WTC11 (cell line): ENCODE results near the gene UTP4. TPM values are rescaled to one million over a fixed set of nuclear protein-coding genes. Genes with fewer than 3 reads are reported as not detected.

Experiments
- ARID4B ChIP-seq: sonication (generic); formaldehyde crosslinking; IDR thresholded peaks from 2 replicates; pipeline ENCODE4 v1.8.0; 2023; ENCODE audit warnings: missing genetic modification reagents, mild to moderate bottlenecking, borderline replicate concordance
- ATF2 ChIP-seq: sonication (generic); formaldehyde crosslinking; IDR thresholded peaks from 2 replicates; pipeline ENCODE4 v1.8.1; 2022; ENCODE audit warnings: low read depth, missing genetic modification reagents, borderline replicate concordance
- FOXK1 ChIP-seq: sonication (generic); formaldehyde crosslinking; IDR thresholded peaks from 2 replicates; pipeline ENCODE4 v1.8.0; 2022; ENCODE audit warnings: mild to moderate bottlenecking, moderate library complexity, missing genetic modification reagents
- HMGA2 ChIP-seq: fragments of 250-450 bp; sonication (Bioruptor Pico); IDR thresholded peaks from 2 replicates; pipeline ENCODE4 v1.4.0; 2021; ENCODE audit warnings: mild to moderate bottlenecking, moderate library complexity
- IRF2 ChIP-seq: sonication (generic); formaldehyde crosslinking; IDR thresholded peaks from 2 replicates; pipeline ENCODE4 v1.8.0; 2022; ENCODE audit warnings: low read depth, missing genetic modification reagents, borderline replicate concordance
- MLX ChIP-seq: sonication (generic); formaldehyde crosslinking; IDR thresholded peaks from 2 replicates; pipeline ENCODE4 v1.8.1; 2023; ENCODE audit warnings: mild to moderate bottlenecking, missing genetic modification reagents, moderate library complexity
- NR3C1 ChIP-seq: sonication (generic); formaldehyde crosslinking; conservative IDR thresholded peaks from 2 replicates; pipeline ENCODE4 v1.8.1; 2023; ENCODE audit warnings: low read depth, mild to moderate bottlenecking, missing genetic modification reagents
- PRDM15 ChIP-seq: sonication (generic); formaldehyde crosslinking; IDR thresholded peaks from 2 replicates; pipeline ENCODE4 v1.8.0; 2022; ENCODE audit warnings: missing genetic modification reagents
- RELA ChIP-seq: sonication (generic); formaldehyde crosslinking; IDR thresholded peaks from 2 replicates; pipeline ENCODE4 v1.8.1; 2022; ENCODE audit warnings: missing genetic modification reagents, mild to moderate bottlenecking, borderline replicate concordance
- SOX15 ChIP-seq: fragments of 250-450 bp; sonication (Bioruptor Pico); IDR thresholded peaks from 2 replicates; pipeline ENCODE4 v1.9.0; 2021; ENCODE audit warnings: mild to moderate bottlenecking
- TEAD4 ChIP-seq: sonication (generic); formaldehyde crosslinking; IDR thresholded peaks from 2 replicates; pipeline ENCODE4 v1.8.0; 2022; ENCODE audit warnings: mild to moderate bottlenecking, missing genetic modification reagents
- ZBTB21 ChIP-seq: sonication (generic); formaldehyde crosslinking; IDR thresholded peaks from 2 replicates; pipeline ENCODE4 v1.8.1; 2023; ENCODE audit warnings: mild to moderate bottlenecking, missing genetic modification reagents, borderline replicate concordance
- ZBTB43 ChIP-seq: sonication (generic); formaldehyde crosslinking; IDR thresholded peaks from 2 replicates; pipeline ENCODE4 v1.8.1; 2023; ENCODE audit warnings: mild to moderate bottlenecking, missing genetic modification reagents
- ZNF219 ChIP-seq: sonication (generic); formaldehyde crosslinking; IDR thresholded peaks from 2 replicates; pipeline ENCODE4 v1.8.0; 2023; ENCODE audit warnings: missing genetic modification reagents, mild to moderate bottlenecking, borderline replicate concordance
- ZNF263 ChIP-seq: sonication (generic); formaldehyde crosslinking; IDR thresholded peaks from 2 replicates; pipeline ENCODE4 v1.8.1; 2022; ENCODE audit warnings: low read depth, mild to moderate bottlenecking, moderate library complexity, missing genetic modification reagents
- total RNA-seq: library from RNA; stranded (reverse); gene quantifications from 3 replicates; pipeline ENCODE4 v1.2.3, GENCODE V29; 2021

The UTP4 gene
- total RNA-seq, 1 experiment from 2014 or later = 85.7 TPM

- TF ChIP-seq ATF2 (CRISPR knock-in tag) (no peak), ZNF263 (CRISPR knock-in tag) (peak; percentile 88), NR3C1 (CRISPR knock-in tag) (no peak), FOXK1 (no peak), HMGA2 (CRISPR knock-in tag) (no peak), RELA (CRISPR knock-in tag) (no peak; the same call in 1 of the 2 replicates), ZNF219 (CRISPR knock-in tag) (peak; percentile 31; the same call in 1 of the 2 replicates), MLX (no peak), PRDM15 (CRISPR knock-in tag) (peak; percentile 15; the same call in 1 of the 2 replicates), ZBTB21 (CRISPR knock-in tag) (peak; percentile 2; the same call in 1 of the 2 replicates), SOX15 (CRISPR knock-in tag) (no peak), ZBTB43 (CRISPR knock-in tag) (no peak), TEAD4 (0 out of 2 replicates have a peak, but pooled peaks have one; percentile 23), ARID4B (CRISPR knock-in tag) (peak; percentile 29; the same call in 1 of the 2 replicates), IRF2 (CRISPR knock-in tag) (no peak; the same call in 1 of the 2 replicates)
Measured at GRCh38 chr16:69106491-69107315, 25.7 kb upstream of the UTP4 start (continued).
